Measurements from ENCODE around the gene IFI6. TPM values are rescaled to one million over a fixed set of nuclear protein-coding genes. Genes with fewer than 3 reads are reported as not detected.

IFI6 gene
- total and polyA plus RNA-seq, 2 of the 8 experiments (the other 6 are each of a cell fraction or from before 2014, with no cell fraction given), result 6.1 to 13.2 TPM

DNA sequence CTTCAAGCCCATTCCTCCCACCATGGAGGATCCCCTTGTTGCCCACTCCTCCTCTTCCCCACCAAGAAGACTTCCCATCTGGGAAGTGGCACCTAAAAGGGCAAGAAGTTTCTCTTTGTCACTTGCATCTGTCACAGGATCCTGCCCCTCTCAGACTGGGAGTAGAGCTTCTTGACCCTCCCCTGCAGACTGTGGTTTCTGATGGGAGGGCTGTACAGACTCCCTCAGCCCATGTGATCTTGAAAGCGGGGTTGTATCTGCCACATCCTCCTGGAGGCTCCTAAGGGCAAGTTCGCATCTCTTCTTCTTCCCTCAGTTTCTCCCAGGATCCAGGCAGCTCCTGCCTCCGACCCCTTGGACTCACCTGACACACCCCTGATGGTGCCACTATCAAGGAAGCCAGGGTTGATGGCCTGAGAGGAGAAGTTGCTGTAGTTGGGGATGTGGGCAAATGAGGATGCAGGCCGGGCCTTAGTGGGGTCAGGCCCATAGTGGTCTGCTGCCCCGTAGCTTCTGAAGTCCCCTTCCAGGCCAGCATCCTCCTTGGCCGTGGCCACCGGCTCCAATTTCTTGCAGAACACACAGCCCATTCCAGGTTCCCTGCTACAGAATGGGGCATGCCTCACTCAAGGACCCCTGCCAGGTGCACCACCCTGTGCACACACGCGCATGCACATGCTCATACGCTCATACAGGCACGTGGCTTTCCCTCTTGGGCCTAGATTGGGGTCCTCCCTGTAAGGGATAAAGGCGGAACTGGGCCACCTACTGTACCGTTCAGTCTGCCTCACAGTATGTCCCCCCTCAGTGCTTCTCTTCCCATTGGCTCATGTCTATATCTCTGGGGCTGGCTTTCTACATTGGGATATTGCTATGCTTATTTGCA lies 48.4 kb downstream of the IFI6 start (continued):
- TF ChIP-seq NANOG (IDR thresholded peaks at IDR 0.05; ENCODE audit: insufficient read depth, low read depth, low read length, poor library complexity, severe bottlenecking), result no peak

All from H1 (cell line).